ENCODE measurements around the gene OR10H2. TPM values are rescaled to one million over a fixed set of nuclear protein-coding genes. Genes with fewer than 3 reads are reported as not detected.
"Not testable (repeated sequence)": the region's sequence is repeated elsewhere in the genome, so short reads cannot be mapped to it uniquely, and the experiment has no call there.

The OR10H2 gene
- total RNA-seq, result not detected
- long read RNA-seq, result 0 reads

GRCh38 chr19:15727724-15728123 is at the start of gene OR10H2:
TSS of gene OR10H2 (plus strand) at chr19:15728024. CDS start at chr19:15728044, 20 bp downstream.
- intact Hi-C loops (cut with DNase I), result no loop called here
- DNase-seq (ENCODE audit: low spot score), result no peak

GRCh38 chr19:15679089-15679488 is 48.7 kb upstream of the OR10H2 start:
- no peak for DNase-seq (ENCODE audit: low spot score)
- intact Hi-C loops (cut with DNase I), result no loop called here

- intact Hi-C loops (cut with DNase I); DNase-seq (ENCODE audit: low spot score): not testable (repeated sequence)
These were observed 48.0 kb upstream of the OR10H2 start for GRCh38 chr19:15679865-15680264.

- intact Hi-C loops (cut with DNase I), result no loop called here
- no peak for DNase-seq (ENCODE audit: low spot score)
These were observed 47.1 kb upstream of the OR10H2 start for GRCh38 chr19:15680478-15681322.

- DNase-seq (ENCODE audit: low spot score), result no peak
- intact Hi-C loops (cut with DNase I), result no loop called here
These were observed 44.4 kb upstream of the OR10H2 start for GRCh38 chr19:15683411-15683810.

GRCh38 chr19:15684828-15685227 is 43.0 kb upstream of the OR10H2 start:
- intact Hi-C loops (cut with DNase I), result no loop called here
- DNase-seq (ENCODE audit: low spot score), result no peak

GRCh38 chr19:15696654-15697194 is 31.1 kb upstream of the OR10H2 start:
- intact Hi-C loops (cut with DNase I), result no loop called here
- DNase-seq (ENCODE audit: low spot score), result no peak

- intact Hi-C loops (cut with DNase I), result no loop called here
These were observed 25.9 kb upstream of the OR10H2 start for GRCh38 chr19:15701757-15702533.

GRCh38 chr19:15702534-15702930 is 25.3 kb upstream of the OR10H2 start:
- DNase-seq (ENCODE audit: low spot score), result peak; percentile 79
- intact Hi-C loops (cut with DNase I), result no loop called here

More at GRCh38 chr19:15701757-15702533, 25.9 kb upstream of the OR10H2 start:
- no peak for DNase-seq (ENCODE audit: low spot score)

- no peak for DNase-seq (ENCODE audit: low spot score)
- intact Hi-C loops (cut with DNase I), result no loop called here
These were observed 13.2 kb upstream of the OR10H2 start for GRCh38 chr19:15714638-15715037.

- DNase-seq (ENCODE audit: low spot score), result no peak
- intact Hi-C loops (cut with DNase I), result no loop called here
These were observed 12.2 kb upstream of the OR10H2 start for GRCh38 chr19:15715642-15716041.

- intact Hi-C loops (cut with DNase I), result no loop called here
- no peak for DNase-seq (ENCODE audit: low spot score)
These were observed 10.0 kb upstream of the OR10H2 start for GRCh38 chr19:15717809-15718208.

- intact Hi-C loops (cut with DNase I), result no loop called here
- no peak for DNase-seq (ENCODE audit: low spot score)
These were observed 6.6 kb upstream of the OR10H2 start for GRCh38 chr19:15721268-15721667.

GRCh38 chr19:15722956-15723355 is 4.9 kb upstream of the OR10H2 start:
- intact Hi-C loops (cut with DNase I), result no loop called here
- no peak for DNase-seq (ENCODE audit: low spot score)

- DNase-seq (ENCODE audit: low spot score), result no peak
- intact Hi-C loops (cut with DNase I), result no loop called here
These were observed 2.7 kb downstream of the OR10H2 start for GRCh38 chr19:15730538-15730937.

GRCh38 chr19:15732388-15732787 is 4.6 kb downstream of the OR10H2 start:
- no peak for DNase-seq (ENCODE audit: low spot score)

GRCh38 chr19:15733895-15734294 is 6.1 kb downstream of the OR10H2 start:
- intact Hi-C loops (cut with DNase I), result no loop called here
- no peak for DNase-seq (ENCODE audit: low spot score)

More at GRCh38 chr19:15732388-15732787, 4.6 kb downstream of the OR10H2 start:
- intact Hi-C loops (cut with DNase I), result no loop called here

GRCh38 chr19:15737722-15738121 is 9.9 kb downstream of the OR10H2 start, which contains the start of gene OR10H3:
TSS of gene OR10H3 (plus strand) at chr19:15737985. CDS start at chr19:15741393, 3,408 bp downstream.
- intact Hi-C loops (cut with DNase I), result no loop called here
- DNase-seq (ENCODE audit: low spot score), result no peak

- intact Hi-C loops (cut with DNase I), result no loop called here
- DNase-seq (ENCODE audit: low spot score), result no peak
These were observed 13.0 kb downstream of the OR10H2 start for GRCh38 chr19:15740785-15741184.

GRCh38 chr19:15748239-15748638 is 20.4 kb downstream of the OR10H2 start:
- DNase-seq (ENCODE audit: low spot score), result no peak
- intact Hi-C loops (cut with DNase I), result no loop called here
